Esophagus squamous epithelium (tissue), 4 donors: Measurements from ENCODE around the gene LSMEM2.

Experiments used
- POLR2A ChIP-seq, 4 donors: fragments of 450-650 bp; IDR thresholded peaks; one replicate each; pipeline ENCODE4 v1.6.1; 2017; ENCODE audit warnings: antibody characterized with exemption in 4 of 4, mild to moderate bottlenecking in 4 of 4, moderate library complexity in 3 of 4
- TF ChIP-seq, protein P1 (sequence below), 6 experiments: fragments of 450-650 bp in 4 of 6; fragments of 200-600 bp in 2 of 6; sonication (generic) in 2 of 6; IDR thresholded peaks; one replicate each; pipeline ENCODE4 v1.5.1; 2016 to 2019; ENCODE audit warnings: antibody characterized with exemption in 6 of 6, mild to moderate bottlenecking in 4 of 6, moderate library complexity in 4 of 6

DNA sequence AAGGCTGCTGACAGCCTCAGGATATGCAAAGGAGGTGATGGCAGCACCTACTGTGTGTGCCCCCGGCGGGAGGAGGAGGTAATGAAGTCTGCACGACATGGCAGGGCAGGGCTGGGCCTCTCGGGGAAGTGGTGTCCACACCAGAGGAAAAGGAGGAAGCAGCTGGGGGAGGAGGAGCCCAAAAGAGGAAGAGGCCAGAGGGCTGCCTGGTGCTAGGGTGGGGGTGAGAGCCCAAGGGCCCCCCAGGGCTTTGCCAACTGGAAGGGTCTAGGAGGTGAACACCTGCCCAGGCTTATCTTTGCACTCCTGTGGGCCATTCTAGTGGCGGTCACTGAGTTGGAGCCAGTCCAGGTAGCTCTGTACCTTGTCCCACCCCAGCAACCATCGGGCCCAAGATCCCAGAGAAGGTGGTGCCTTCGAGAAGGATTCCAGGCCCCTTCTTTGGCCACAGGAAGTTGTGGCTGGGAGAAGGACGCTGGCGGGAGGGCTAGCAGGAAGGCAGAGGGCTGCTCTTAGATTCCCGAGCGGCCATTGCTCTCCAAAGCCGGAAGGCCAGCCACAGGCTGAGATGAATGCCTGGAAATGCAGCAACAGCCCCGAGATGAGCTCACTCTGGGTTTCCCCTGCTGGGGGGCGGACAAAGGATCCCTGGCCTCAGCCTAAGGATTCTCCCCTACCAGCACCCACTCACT is 35.9 kb upstream of the LSMEM2 start:
- TF ChIP-seq, protein P1, sequence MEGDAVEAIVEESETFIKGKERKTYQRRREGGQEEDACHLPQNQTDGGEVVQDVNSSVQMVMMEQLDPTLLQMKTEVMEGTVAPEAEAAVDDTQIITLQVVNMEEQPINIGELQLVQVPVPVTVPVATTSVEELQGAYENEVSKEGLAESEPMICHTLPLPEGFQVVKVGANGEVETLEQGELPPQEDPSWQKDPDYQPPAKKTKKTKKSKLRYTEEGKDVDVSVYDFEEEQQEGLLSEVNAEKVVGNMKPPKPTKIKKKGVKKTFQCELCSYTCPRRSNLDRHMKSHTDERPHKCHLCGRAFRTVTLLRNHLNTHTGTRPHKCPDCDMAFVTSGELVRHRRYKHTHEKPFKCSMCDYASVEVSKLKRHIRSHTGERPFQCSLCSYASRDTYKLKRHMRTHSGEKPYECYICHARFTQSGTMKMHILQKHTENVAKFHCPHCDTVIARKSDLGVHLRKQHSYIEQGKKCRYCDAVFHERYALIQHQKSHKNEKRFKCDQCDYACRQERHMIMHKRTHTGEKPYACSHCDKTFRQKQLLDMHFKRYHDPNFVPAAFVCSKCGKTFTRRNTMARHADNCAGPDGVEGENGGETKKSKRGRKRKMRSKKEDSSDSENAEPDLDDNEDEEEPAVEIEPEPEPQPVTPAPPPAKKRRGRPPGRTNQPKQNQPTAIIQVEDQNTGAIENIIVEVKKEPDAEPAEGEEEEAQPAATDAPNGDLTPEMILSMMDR (IDR thresholded peaks at IDR 0.05) = peak in 1 of 6 experiments; percentile 14
- no peak for TF ChIP-seq POLR2A (IDR thresholded peaks at IDR 0.05)
